T47D (cell line): ENCODE measurements around the gene ITSN1.
"Not testable (repeated sequence)": the region's sequence is repeated elsewhere in the genome, so short reads cannot be mapped to it uniquely, and the experiment has no call there.

Experiments used
- DNase-seq, 2 experiments: peaks; one replicate each; pipeline versions ENCODE4 v3.0.0 to v3.0.0-alpha.2; 2011 to 2012; ENCODE audit warnings: low read depth in 1 of 2, low spot score in 1 of 2
- JUND ChIP-seq: IDR thresholded peaks from 2 replicates; pipeline ENCODE4 v1.6.1; 2012; ENCODE audit warnings: low read depth
- in situ Hi-C: cut with HindIII; loops from 2 replicates; pipeline ENCODE4 v1.10.0; 2016; ENCODE audit warnings: low sequenced_read_pairs, low pct_unique_long_range_greater_than_20kb

ITSN1 gene

GRCh38 chr21:33901412-33902288 is 259.3 kb downstream of the ITSN1 start:
- in situ Hi-C loops = no loop called here
- TF ChIP-seq JUND = no peak
- DNase-seq = peak in 1 of 2 experiments; percentile 77

GRCh38 chr21:33902349-33902748 is 260.0 kb downstream of the ITSN1 start:
- in situ Hi-C loops = no loop called here
- no peak for TF ChIP-seq JUND
- DNase-seq = peak in 1 of 2 experiments; percentile 19

- DNase-seq = no peak
- TF ChIP-seq JUND = no peak
- in situ Hi-C loops = no loop called here
These were observed 261.7 kb downstream of the ITSN1 start for GRCh38 chr21:33904041-33904440.

GRCh38 chr21:33908760-33909159 is 266.5 kb downstream of the ITSN1 start:
- in situ Hi-C loops = no loop called here
- TF ChIP-seq JUND = no peak

GRCh38 chr21:33909756-33910155 is 267.5 kb downstream of the ITSN1 start:
- in situ Hi-C loops = no loop called here
- no peak for TF ChIP-seq JUND
- DNase-seq = no peak

More at GRCh38 chr21:33908760-33909159, 266.5 kb downstream of the ITSN1 start:
- DNase-seq = no peak

GRCh38 chr21:33914188-33914587 is 271.9 kb downstream of the ITSN1 start:
- TF ChIP-seq JUND = no peak
- DNase-seq = no peak
- in situ Hi-C loops = no loop called here

- in situ Hi-C loops = no loop called here
- TF ChIP-seq JUND = no peak
- peak; percentile 77 to 97 for DNase-seq
These were observed 273.3 kb downstream of the ITSN1 start, which contains the start of gene ATP5PO for GRCh38 chr21:33915368-33916199. ATP5PO (minus strand) TSS chr21:33915804; CDS start chr21:33915763, 41 bp downstream.

GRCh38 chr21:33916200-33916567 is 273.9 kb downstream of the ITSN1 start:
- in situ Hi-C loops = no loop called here
- no peak for DNase-seq
- TF ChIP-seq JUND = no peak

- DNase-seq = no peak
- in situ Hi-C loops = no loop called here
- no peak for TF ChIP-seq JUND
These were observed 275.1 kb downstream of the ITSN1 start for GRCh38 chr21:33917421-33917820.

GRCh38 chr21:33924079-33924765 is 281.9 kb downstream of the ITSN1 start:
- DNase-seq = peak; percentile 68 to 90
- TF ChIP-seq JUND = no peak
- in situ Hi-C loops = no loop called here

- peak in 1 of 2 experiments; percentile 53 for DNase-seq
These were observed 282.4 kb downstream of the ITSN1 start for GRCh38 chr21:33924766-33925100.

GRCh38 chr21:33926248-33926647 is 283.9 kb downstream of the ITSN1 start:
- in situ Hi-C loops, DNase-seq: not testable (repeated sequence)

More at GRCh38 chr21:33924766-33925100, 282.4 kb downstream of the ITSN1 start:
- no peak for TF ChIP-seq JUND
- in situ Hi-C loops = no loop called here

- in situ Hi-C loops = not testable (repeated sequence)
- DNase-seq = peak in 1 of 2 experiments; percentile 39
These were observed 288.9 kb downstream of the ITSN1 start for GRCh38 chr21:33931052-33931798.
